CD14-positive monocyte (primary cell): ENCODE measurements around the gene CPEB3. TPM values are rescaled to one million over a fixed set of nuclear protein-coding genes. Genes with fewer than 3 reads are reported as not detected.

Source experiments
- DNase-seq, 3 donors: peaks; one replicate each; pipeline ENCODE4 v3.0.0-alpha.2; 2011 to 2022
- H2AFZ ChIP-seq: 2 replicates; pipeline ENCODE4 v1.6.0; 2012; ENCODE audit warnings: mild to moderate bottlenecking, low read depth, low read length, inconsistent platforms; ENCODE audit not compliant: insufficient read depth, poor library complexity, severe bottlenecking
- H3K27ac ChIP-seq, 2 donors: 1 replicate in 1 of 2; 2 replicates in 1 of 2; pipeline ENCODE4 v1.5.1; 2012 to 2013; ENCODE audit warnings: low read length in 2 of 2, control low read depth in 1 of 2, inconsistent platforms in 1 of 2, low read depth in 1 of 2, mild to moderate bottlenecking in 1 of 2
- H3K27me3 ChIP-seq, 2 donors: one replicate each; pipeline versions ENCODE4 v1.6.0 to v1.6.1; 2011 to 2013; ENCODE audit warnings: low read length in 2 of 2; ENCODE audit not compliant: control insufficient read depth in 2 of 2, insufficient read depth in 2 of 2
- H3K36me3 ChIP-seq, 2 donors: replicated peaks in 1 of 2; 1 replicate in 1 of 2; 2 replicates in 1 of 2; pipeline versions ENCODE4 v1.5.1 to v1.6.1; 2012 to 2013; ENCODE audit warnings: low read length in 2 of 2, control low read depth in 1 of 2, inconsistent platforms in 1 of 2, mild to moderate bottlenecking in 1 of 2; ENCODE audit not compliant: insufficient read depth in 2 of 2, control insufficient read depth in 1 of 2
- H3K4me1 ChIP-seq, 2 donors: 1 replicate in 1 of 2; 2 replicates in 1 of 2; pipeline versions ENCODE4 v1.5.1 to v1.6.1; 2012 to 2013; ENCODE audit warnings: low read length in 2 of 2, control low read depth in 1 of 2, inconsistent platforms in 1 of 2, mild to moderate bottlenecking in 1 of 2, moderate library complexity in 1 of 2; ENCODE audit not compliant: insufficient read depth in 2 of 2, control insufficient read depth in 1 of 2
- H3K4me2 ChIP-seq: replicated peaks from 2 replicates; pipeline ENCODE3; 2012; ENCODE audit warnings: low read length, moderate library complexity, mild to moderate bottlenecking; ENCODE audit not compliant: poor library complexity, severe bottlenecking; ENCODE audit errors: extremely low read depth
- H3K4me3 ChIP-seq, 3 experiments: fragments of 200-600 bp in 1 of 3; sonication (generic) in 1 of 3; replicated peaks in 1 of 3; 1 replicate in 2 of 3; 2 replicates in 1 of 3; pipeline ENCODE4 v1.5.1; 2011 to 2013; ENCODE audit warnings: low read length in 3 of 3, mild to moderate bottlenecking in 3 of 3, control low read depth in 2 of 3, low read depth in 2 of 3, inconsistent platforms in 1 of 3, moderate library complexity in 1 of 3
- H3K79me2 ChIP-seq: 2 replicates; pipeline ENCODE4 v1.6.0; 2012; ENCODE audit warnings: mild to moderate bottlenecking, control low read depth, inconsistent platforms, low read length, moderate library complexity; ENCODE audit not compliant: insufficient read depth
- H3K9ac ChIP-seq: 2 replicates; pipeline ENCODE4 v1.6.0; 2017; ENCODE audit warnings: low read length, mild to moderate bottlenecking; ENCODE audit not compliant: insufficient read depth, poor library complexity, severe bottlenecking
- H3K9me3 ChIP-seq, 2 donors: replicated peaks in 1 of 2; 1 replicate in 1 of 2; 2 replicates in 1 of 2; pipeline versions ENCODE4 v1.5.1 to v1.6.1; 2012 to 2013; ENCODE audit warnings: low read length in 2 of 2, control low read depth in 1 of 2; ENCODE audit not compliant: control insufficient read depth in 1 of 2, insufficient read depth in 1 of 2
- H4K20me1 ChIP-seq: 2 replicates; pipeline ENCODE4 v1.6.0; 2012; ENCODE audit warnings: mild to moderate bottlenecking, low read length, control low read depth, moderate library complexity; ENCODE audit not compliant: insufficient read depth
- H3K27ac Mint-ChIP-seq, 7 donors: one replicate each; pipeline ENCODE4 v1.8.0; 2020; ENCODE audit warnings: mild to moderate bottlenecking in 7 of 7, mixed read lengths in 7 of 7, moderate library complexity in 6 of 7, inconsistent platforms in 2 of 7
- H3K27me3 Mint-ChIP-seq, 3 donors: one replicate each; pipeline ENCODE4 v1.8.0; 2021 to 2022; ENCODE audit warnings: low read depth in 3 of 3, mild to moderate bottlenecking in 3 of 3, mixed read lengths in 3 of 3, moderate library complexity in 3 of 3, inconsistent platforms in 1 of 3
- H3K36me3 Mint-ChIP-seq, 2 donors: one replicate each; pipeline ENCODE4 v1.8.0; 2020; ENCODE audit warnings: mixed read lengths in 2 of 2, inconsistent platforms in 1 of 2, mild to moderate bottlenecking in 1 of 2
- H3K4me1 Mint-ChIP-seq: one replicate; pipeline ENCODE4 v1.8.0; 2020; ENCODE audit warnings: mild to moderate bottlenecking, mixed read lengths
- H3K4me3 Mint-ChIP-seq, 2 donors: one replicate each; pipeline ENCODE4 v1.8.0; 2020; ENCODE audit warnings: mild to moderate bottlenecking in 2 of 2, mixed read lengths in 2 of 2, moderate library complexity in 1 of 2
- H3K9me3 Mint-ChIP-seq, 7 donors: one replicate each; pipeline ENCODE4 v1.8.0; 2020 to 2022; ENCODE audit warnings: mixed read lengths in 7 of 7, mild to moderate bottlenecking in 6 of 7, moderate library complexity in 6 of 7, inconsistent platforms in 2 of 7
- WGBS: methylation state at CpG from one replicate; pipeline ENCODE4 v1.1.5; 2013; ENCODE audit warnings: missing lambda C conversion rate; ENCODE audit not compliant: insufficient coverage; 5-methylcytosine and 5-hydroxymethylcytosine counted together
- intact Hi-C, 2 donors: fragments of 100-400 bp; cut with micrococcal nuclease; formaldehyde crosslinking; loops; one replicate each; pipeline versions ENCODE4 v1.15.0 to v1.15.1; 2023
- polyA plus RNA-seq, 3 donors: library from polyadenylated mRNA; depleted of rRNA in 1 of 3; unstranded in 2 of 3; stranded (reverse) in 1 of 3; fragments of 300-500 nt in 2 of 3; fragments of >200 nt in 1 of 3; fragmentation: Illumina TruSeq in 2 of 3; gene quantifications; 1 replicate in 2 of 3; 2 replicates in 1 of 3; pipeline ENCODE4 v1.2.3, GENCODE V29; 2012 to 2021
- TF ChIP-seq, protein P1 (sequence below): fragments of 200-600 bp; IDR thresholded peaks from one replicate; pipeline ENCODE4 v1.8.0; 2022; ENCODE audit warnings: antibody characterized with exemption, mild to moderate bottlenecking

The CPEB3 gene
- polyA plus RNA-seq, 3 donors, result 1.8 to 2.9 (median 2.1) TPM

DNA sequence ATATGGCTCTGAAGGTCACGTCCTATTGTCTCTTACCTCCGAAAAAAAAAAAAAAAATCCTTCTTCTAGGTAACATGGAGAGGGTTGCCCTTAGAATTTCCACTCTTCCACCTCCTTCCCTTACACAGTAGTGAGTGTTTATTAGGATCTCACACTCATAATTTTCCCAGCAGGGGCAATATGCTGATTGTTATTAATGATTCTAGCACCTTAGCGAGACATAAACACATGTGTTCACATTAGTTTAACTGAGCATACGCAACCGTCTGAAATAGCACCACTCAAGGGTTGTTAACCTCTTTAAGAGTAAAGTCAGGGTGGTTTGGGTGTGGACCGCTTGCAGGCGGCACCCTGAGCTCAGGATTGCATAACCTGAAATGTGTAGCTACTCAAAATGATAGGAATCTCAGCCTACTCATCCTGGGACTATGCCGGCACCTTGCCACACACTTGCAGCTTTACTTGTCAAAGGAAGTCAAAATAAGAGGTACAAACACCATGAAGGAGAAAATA, 52.2 kb downstream of the CPEB3 start:
- Mint-ChIP-seq H3K36me3 (peaks cover 28% of the 10 kb centered on the region in 2 donors), H3K9me3 (peaks cover 0 to 2% (median 0%) of the 10 kb centered on the region in 7 donors), H3K27me3 (peaks cover 0 to 4% (median 0%) of the 10 kb centered on the region in 3 donors), H3K4me1 (peaks cover 56% of the 10 kb centered on the region), H3K4me3 (peak overlapping the region; percentile 93 to 97), H3K27ac (peak overlapping the region; percentile 50 to 91 (median 87))
- H2AFZ ChIP-seq, result peak overlapping the region; percentile 86
- H3K27me3 ChIP-seq, result no peaks in the 10 kb centered on the region
- H3K27ac ChIP-seq, result peak overlapping the region in 1 of 2 donors; percentile 89
- peak; percentile 23 to 46 (median 37) for DNase-seq
- peaks cover 33% of the 10 kb centered on the region for H4K20me1 ChIP-seq
- H3K9me3 ChIP-seq, result no peaks in the 10 kb centered on the region
- H3K4me2 ChIP-seq, result peak overlapping the region; percentile 95
- TF ChIP-seq, protein P1, sequence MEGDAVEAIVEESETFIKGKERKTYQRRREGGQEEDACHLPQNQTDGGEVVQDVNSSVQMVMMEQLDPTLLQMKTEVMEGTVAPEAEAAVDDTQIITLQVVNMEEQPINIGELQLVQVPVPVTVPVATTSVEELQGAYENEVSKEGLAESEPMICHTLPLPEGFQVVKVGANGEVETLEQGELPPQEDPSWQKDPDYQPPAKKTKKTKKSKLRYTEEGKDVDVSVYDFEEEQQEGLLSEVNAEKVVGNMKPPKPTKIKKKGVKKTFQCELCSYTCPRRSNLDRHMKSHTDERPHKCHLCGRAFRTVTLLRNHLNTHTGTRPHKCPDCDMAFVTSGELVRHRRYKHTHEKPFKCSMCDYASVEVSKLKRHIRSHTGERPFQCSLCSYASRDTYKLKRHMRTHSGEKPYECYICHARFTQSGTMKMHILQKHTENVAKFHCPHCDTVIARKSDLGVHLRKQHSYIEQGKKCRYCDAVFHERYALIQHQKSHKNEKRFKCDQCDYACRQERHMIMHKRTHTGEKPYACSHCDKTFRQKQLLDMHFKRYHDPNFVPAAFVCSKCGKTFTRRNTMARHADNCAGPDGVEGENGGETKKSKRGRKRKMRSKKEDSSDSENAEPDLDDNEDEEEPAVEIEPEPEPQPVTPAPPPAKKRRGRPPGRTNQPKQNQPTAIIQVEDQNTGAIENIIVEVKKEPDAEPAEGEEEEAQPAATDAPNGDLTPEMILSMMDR, result no peak
- peak overlapping the region; percentile 85 for H3K9ac ChIP-seq
- peaks cover 0 to 17% of the 10 kb centered on the region in 2 donors for H3K36me3 ChIP-seq
- intact Hi-C loops, result loop anchor here in 1 of 2 donors (1.0 kb wide), 1 partner anchor 54 kb away; no protein-coding TSS in a partner anchor
- H3K4me1 ChIP-seq, result peaks cover 39 to 47% of the 10 kb centered on the region in 2 donors
- peaks cover 59% of the 10 kb centered on the region for H3K79me2 ChIP-seq
- peak overlapping the region; percentile 71 to 89 (median 89) for H3K4me3 ChIP-seq
- no CpG with 5 or more reads among the region's 8 CpGs for WGBS

DNA sequence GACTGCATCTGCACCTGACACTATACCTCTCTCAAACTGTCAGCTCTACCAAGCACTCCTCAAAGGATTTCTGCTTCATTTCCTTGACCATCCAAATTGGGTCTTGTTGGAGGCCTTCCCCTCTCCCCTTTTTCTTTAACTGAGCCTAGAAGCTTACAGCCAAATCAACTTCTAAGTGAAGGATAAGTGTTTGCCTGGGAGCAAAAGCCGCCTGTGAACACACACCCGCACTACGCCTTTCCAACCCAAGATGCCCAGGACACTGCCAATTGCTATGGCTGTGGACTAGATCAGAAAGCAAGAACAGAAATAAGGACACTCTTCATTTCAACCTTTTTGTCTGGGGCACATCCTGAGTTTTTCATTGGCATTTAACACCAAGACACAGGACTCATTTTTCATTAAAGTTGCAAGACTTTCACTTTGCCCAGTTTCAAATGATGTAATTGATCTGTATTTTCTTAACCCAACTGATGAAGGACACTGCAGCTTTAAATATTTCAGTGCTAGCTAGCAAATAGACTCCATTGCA, 52.8 kb downstream of the CPEB3 start:
- H3K9ac ChIP-seq, result no peak overlapping the region
- TF ChIP-seq, protein P1, result no peak
- no peak for DNase-seq
- H3K4me3 Mint-ChIP-seq, result peak overlapping the region; percentile 93 to 97
- peak overlapping the region; percentile 95 for H3K4me2 ChIP-seq
- H3K4me1 ChIP-seq, result peaks cover 34 to 42% of the 10 kb centered on the region in 2 donors
- H2AFZ ChIP-seq, result peak overlapping the region; percentile 86
- H3K27ac ChIP-seq, result peak overlapping the region in 1 of 2 donors; percentile 89
- intact Hi-C loops, result no loop called here
- H3K9me3 Mint-ChIP-seq, result peaks cover 0 to 2% (median 0%) of the 10 kb centered on the region in 7 donors
- H3K36me3 Mint-ChIP-seq, result peaks cover 32 to 34% of the 10 kb centered on the region in 2 donors
- H3K4me1 Mint-ChIP-seq, result peaks cover 52% of the 10 kb centered on the region
- H4K20me1 ChIP-seq, result peaks cover 38% of the 10 kb centered on the region
- H3K27me3 Mint-ChIP-seq, result peaks cover 0 to 4% (median 0%) of the 10 kb centered on the region in 3 donors
- H3K27ac Mint-ChIP-seq, result peak overlapping the region in 4 of 7 donors; percentile 7 to 91 (median 56)
- WGBS, result no CpG with 5 or more reads among the region's 3 CpGs
- H3K9me3 ChIP-seq, result no peaks in the 10 kb centered on the region
- no peaks in the 10 kb centered on the region for H3K27me3 ChIP-seq
- H3K79me2 ChIP-seq, result peaks cover 64% of the 10 kb centered on the region
- peaks cover 3 to 22% of the 10 kb centered on the region in 2 donors for H3K36me3 ChIP-seq
- peak overlapping the region; percentile 71 to 89 (median 89) for H3K4me3 ChIP-seq
